ENCODE data around the gene TGIF2LX.
"Not testable (repeated sequence)": the region's sequence is repeated elsewhere in the genome, so short reads cannot be mapped to it uniquely, and the experiment has no call there.

The TGIF2LX gene

DNA sequence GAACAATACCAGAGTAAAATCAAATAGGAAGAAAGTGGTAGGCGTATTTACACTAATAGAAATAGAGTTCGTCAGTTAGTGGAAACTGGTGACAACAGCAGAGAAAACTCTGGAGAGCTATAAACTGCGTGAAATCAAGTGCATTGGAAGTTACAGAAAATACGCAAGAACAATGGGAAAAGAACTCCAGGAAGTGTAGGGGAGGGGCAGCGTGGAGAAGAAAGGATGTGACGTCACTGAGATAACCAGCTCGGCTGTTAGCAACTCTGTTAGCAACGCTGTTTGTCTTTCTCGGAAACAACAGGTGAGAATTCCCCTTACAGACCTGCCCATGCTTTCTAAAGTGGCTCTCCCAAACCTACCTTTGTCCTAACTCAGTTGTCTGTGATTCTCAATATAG, at the start of gene TGIF2LX:
TSS of gene TGIF2LX (plus strand) at position 244 of the 400 bp plus-strand sequence. CDS start 178 bp downstream, outside the sequence.
- not testable (repeated sequence) for DNase-seq (ENCODE audit: low read depth in 2 of 2)

GRCh38 chrX:89922338-89922934, 728 bp downstream of the TGIF2LX start:
- not testable (repeated sequence) for DNase-seq (ENCODE audit: low read depth in 2 of 2)

DNA sequence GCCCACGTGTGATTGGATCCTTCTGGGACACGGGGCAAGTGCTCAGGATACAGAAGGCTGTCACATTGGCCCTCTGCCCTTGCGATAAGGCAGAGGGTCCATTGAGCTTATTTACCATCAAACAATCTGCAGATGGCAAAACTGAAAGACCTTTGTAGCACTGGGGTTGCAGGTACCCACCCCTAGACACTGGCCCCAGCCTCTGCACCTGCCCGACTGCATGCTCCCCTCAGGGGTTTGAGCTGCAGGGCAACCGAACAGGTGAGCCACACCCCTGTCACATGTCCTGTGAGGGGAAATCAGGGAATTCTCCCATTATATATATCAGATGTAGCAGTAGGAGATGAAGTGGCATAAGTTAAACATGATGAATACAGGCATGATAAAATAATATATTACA, 21.4 kb downstream of the TGIF2LX start:
- not testable (repeated sequence) for DNase-seq (ENCODE audit: low read depth in 2 of 2)

GRCh38 chrX:89965588-89965987, 43.9 kb downstream of the TGIF2LX start:
- DNase-seq (ENCODE audit: low read depth in 2 of 2) = not testable (repeated sequence)

All from stimulated activated CD8-positive, alpha-beta memory T cell treated with anti-CD3 and anti-CD28 coated beads, Interleukin-15, amount 100 ng/mL, for 48 hours (primary cell).